Stimulated activated effector memory CD8-positive, alpha-beta T cell treated with anti-CD3 and anti-CD28 coated beads, Interleukin-12 subunit alpha, Interleukin-12 subunit beta, amount 100 ng/mL, for 72 hours (primary cell): Measurements from ENCODE around the gene TUBE1.
A peak's percentile ranks its signal among the peaks of the same experiment; 100 is the strongest.
"Not testable (repeated sequence)": the region's sequence is repeated elsewhere in the genome, so short reads cannot be mapped to it uniquely, and the experiment has no call there.

Source experiments
- ATAC-seq: fragments of 150-1000 bp; cut with Tn5 transposase; 2 replicates; pipeline ENCODE4 v1.10.0; 2021
- DNase-seq, 2 donors: peaks; one replicate each; pipeline ENCODE4 v3.0.0; 2021 to 2022; ENCODE audit warnings: low spot score in 2 of 2
- H3K27ac Mint-ChIP-seq: one replicate; pipeline ENCODE4 v1.8.0; 2022; ENCODE audit warnings: mild to moderate bottlenecking, mixed read lengths
- H3K36me3 Mint-ChIP-seq: one replicate; pipeline ENCODE4 v1.8.0; 2022; ENCODE audit warnings: mild to moderate bottlenecking, mixed read lengths
- H3K4me1 Mint-ChIP-seq: one replicate; pipeline ENCODE4 v1.8.0; 2022; ENCODE audit warnings: mixed read lengths
- H3K4me3 Mint-ChIP-seq: one replicate; pipeline ENCODE4 v1.8.0; 2022; ENCODE audit warnings: mild to moderate bottlenecking, mixed read lengths
- H3K9me3 Mint-ChIP-seq: one replicate; pipeline ENCODE4 v1.8.0; 2022; ENCODE audit warnings: mixed read lengths

TUBE1 gene

DNA sequence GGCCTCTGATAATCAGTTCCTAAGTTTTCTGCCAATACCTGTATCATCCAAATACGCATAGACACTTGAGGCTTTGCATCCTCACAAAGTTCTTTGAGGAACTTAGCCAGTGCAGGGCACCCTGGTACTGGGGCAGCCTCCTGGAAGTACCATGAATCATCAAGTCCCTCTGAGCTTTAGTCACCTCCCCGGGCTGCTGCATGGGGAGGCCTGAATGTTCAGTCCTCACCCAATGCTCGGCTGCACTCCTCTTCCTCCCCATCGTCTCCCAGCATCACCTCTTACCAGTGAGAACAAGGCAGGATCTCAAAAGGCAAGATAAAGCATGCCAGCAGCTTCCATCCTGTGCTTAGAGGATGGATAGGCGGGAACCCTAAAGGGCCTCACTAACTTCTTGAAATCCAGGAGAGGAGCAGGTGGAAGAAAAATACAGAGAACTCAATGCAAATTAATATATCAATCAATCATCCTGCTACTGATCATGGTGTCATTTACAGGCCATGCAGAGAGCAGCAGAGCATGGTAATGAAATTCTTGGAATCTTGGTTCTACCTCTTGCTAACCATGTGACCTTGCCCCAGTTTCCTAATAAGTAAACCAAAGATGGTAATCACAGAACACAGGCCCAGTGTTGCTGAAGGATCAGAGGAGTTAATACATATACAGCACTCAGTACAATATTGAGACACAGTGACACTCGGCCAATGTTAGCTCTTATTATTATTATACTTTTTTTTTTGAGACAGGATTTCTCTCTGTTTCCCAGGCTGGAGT, 38.1 kb downstream of the TUBE1 start:
- no peak overlapping the region for H3K27ac Mint-ChIP-seq
- H3K9me3 Mint-ChIP-seq = no peaks in the 10 kb centered on the region
- ATAC-seq (peak; percentile 90), DNase-seq (no peak)
- H3K4me3 Mint-ChIP-seq = no peak overlapping the region
- peaks cover 5% of the 10 kb centered on the region for H3K36me3 Mint-ChIP-seq
- peaks cover 9% of the 10 kb centered on the region for H3K4me1 Mint-ChIP-seq

DNA sequence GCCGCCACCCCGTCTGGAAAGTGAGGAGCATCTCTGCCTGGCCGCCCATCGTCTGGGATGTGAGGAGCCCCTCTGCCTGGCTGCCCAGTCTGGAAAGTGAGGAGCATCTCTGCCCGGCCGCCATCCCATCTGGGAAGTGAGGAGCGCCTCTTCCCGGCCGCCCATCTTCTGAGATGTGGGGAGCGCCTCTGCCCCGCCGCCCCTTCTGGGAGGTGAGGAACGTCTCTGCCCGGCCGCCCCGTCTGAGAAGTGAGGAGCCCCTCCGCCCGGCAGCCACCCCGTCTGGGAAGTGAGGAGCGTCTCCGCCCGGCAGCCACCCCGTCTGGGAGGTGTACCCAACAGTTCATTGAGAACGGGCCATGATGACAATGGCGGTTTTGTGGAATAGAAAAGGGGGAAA, 39.8 kb downstream of the TUBE1 start:
- not testable (repeated sequence) for H3K9me3 Mint-ChIP-seq, H3K4me3 Mint-ChIP-seq, H3K27ac Mint-ChIP-seq, DNase-seq, H3K36me3 Mint-ChIP-seq, ATAC-seq
- peaks cover 20% of the 10 kb centered on the region for H3K4me1 Mint-ChIP-seq

DNA sequence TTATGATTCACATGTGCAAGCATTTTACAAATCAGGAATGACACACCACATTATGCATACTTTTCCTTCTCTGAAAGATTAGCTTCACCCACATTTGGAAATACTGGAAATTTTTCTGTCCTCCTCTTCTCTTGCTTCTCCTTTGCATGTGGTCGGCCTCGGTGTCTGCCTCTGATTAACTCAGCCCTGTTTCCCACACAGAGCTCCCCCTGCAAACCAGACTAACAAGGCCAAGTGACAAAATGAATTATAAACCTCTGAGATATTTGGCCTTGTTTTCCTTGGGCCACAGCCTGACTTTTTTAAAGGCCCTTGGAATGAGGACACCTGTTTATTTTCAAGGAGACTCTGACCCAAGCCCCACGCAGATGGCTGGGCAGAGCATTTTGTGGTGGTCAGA, 42.4 kb downstream of the TUBE1 start:
- peaks cover 34% of the 10 kb centered on the region for H3K4me1 Mint-ChIP-seq
- DNase-seq (no peak), ATAC-seq (no peak)
- H3K4me3 Mint-ChIP-seq = no peak overlapping the region
- no peak overlapping the region for H3K27ac Mint-ChIP-seq
- peaks cover 6% of the 10 kb centered on the region for H3K36me3 Mint-ChIP-seq
- no peaks in the 10 kb centered on the region for H3K9me3 Mint-ChIP-seq

DNA sequence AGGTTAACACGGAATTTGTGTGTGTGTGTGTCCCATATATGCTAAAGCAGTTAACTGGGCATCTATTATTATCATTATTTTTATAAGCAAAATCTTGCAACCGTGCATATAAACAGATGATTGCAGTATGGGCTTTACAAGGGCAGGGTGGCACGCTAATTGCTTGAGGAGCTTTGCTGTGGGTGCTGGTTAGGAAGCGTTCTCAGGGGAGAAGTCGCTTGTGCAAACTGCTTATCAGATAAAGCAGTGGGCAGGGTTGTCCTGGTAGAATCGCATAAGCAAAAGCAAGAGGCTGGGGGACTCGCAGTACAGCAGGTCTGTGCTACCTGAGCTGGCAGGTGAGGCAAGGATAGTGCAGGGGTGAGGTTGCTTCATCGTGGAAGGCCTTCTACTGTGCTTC, 43.1 kb downstream of the TUBE1 start:
- no peak for ATAC-seq
- peaks cover 6% of the 10 kb centered on the region for H3K36me3 Mint-ChIP-seq
- peak overlapping the region; percentile 84 for H3K4me3 Mint-ChIP-seq
- H3K27ac Mint-ChIP-seq = no peak overlapping the region
- no peaks in the 10 kb centered on the region for H3K9me3 Mint-ChIP-seq
- peaks cover 32% of the 10 kb centered on the region for H3K4me1 Mint-ChIP-seq
- no peak for DNase-seq

DNA sequence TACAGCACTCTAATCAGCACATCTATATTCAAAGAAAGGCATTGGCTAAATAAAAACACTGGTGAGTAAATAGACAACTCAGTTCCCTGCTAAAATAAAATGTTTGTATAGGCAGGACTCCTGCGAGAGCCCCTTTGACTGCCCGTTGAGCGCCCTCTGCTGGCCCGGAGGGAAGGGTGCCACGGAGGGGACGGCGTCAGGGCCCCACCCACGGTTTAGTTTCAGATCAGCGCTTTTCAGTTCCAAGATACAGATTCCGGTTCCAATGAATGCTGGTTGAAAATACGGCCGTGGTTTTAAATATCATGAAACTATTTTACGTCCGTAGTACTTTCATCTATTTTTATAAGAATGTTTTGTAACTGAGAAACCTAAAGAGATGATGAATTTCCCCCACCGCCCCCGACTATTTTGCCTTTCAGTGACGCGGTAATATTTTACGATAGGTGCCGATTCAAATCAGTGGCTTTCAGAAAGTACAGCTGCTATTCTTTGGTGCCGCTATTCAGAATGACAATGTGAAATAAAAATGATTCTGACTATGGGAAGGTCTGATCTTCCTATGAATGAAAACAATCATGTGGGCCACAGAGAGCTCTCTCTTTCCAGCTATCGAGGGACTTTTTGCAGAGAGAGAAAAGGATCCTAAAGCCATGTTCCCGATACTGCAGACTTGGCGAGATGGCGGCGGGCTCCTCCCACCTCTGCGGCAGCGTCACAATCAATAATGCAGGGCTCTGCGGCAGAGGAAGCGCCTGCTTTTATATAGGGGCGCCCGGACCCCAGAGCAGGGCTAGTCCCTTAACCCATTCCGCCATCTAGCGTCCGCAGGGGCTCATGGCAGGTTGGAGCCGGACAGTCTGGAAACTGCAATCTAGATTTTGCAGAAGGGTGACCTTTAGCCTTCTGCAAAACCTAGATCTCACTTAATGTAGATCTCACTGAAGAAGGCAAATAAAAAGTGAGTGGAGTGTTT, 44.0 kb downstream of the TUBE1 start:
- Mint-ChIP-seq H3K36me3 (peaks cover 6% of the 10 kb centered on the region), H3K9me3 (no peaks in the 10 kb centered on the region), H3K4me1 (peaks cover 28% of the 10 kb centered on the region), H3K27ac (peak overlapping the region; percentile 95), H3K4me3 (peak overlapping the region; percentile 84)
- ATAC-seq (peak; percentile 95), DNase-seq (peak; percentile 91 to 98)

DNA sequence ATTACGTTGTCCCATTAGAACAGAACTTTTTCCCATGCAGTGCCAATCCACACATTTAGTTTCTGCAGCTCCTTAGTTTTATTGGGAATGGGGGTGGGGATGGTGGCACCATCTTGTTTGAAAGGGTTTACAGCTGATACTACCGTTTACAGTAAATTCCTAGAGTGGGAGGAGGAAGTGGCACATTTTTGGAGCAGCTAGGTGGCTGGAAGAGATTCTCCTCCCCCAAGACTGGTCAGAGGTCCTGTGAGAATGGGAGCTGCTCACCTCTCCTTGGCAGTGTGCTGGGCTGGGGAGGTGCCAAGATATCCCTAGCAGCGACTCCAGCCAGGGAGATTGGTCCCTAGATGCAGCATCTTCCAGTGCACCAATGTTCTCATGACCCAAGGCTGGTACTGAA, 45.7 kb downstream of the TUBE1 start:
- H3K27ac Mint-ChIP-seq = peak overlapping the region; percentile 95
- H3K9me3 Mint-ChIP-seq = no peaks in the 10 kb centered on the region
- ATAC-seq (no peak), DNase-seq (no peak)
- peaks cover 6% of the 10 kb centered on the region for H3K36me3 Mint-ChIP-seq
- H3K4me3 Mint-ChIP-seq = no peak overlapping the region
- H3K4me1 Mint-ChIP-seq = peaks cover 28% of the 10 kb centered on the region

DNA sequence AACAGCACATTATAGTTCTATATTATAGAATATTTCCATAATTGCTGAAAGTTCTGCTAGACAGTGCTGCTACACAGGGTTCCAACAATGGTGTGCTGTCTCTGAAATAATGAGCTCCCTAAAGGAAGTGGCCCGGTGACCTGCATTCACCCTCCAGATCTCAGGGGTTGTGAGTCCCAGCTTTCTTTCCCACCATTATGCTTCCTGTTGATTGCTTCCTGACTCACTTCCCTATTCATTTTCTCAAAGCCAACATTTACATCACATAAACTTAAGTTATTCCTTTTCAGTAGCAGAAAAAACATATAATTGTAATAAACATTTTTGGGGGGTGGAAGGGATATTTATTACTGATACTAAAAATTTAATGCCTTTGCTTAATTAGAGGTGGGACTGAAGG, 46.3 kb downstream of the TUBE1 start:
- Mint-ChIP-seq H3K36me3 (peaks cover 6% of the 10 kb centered on the region), H3K9me3 (no peaks in the 10 kb centered on the region), H3K4me3 (no peak overlapping the region), H3K4me1 (peaks cover 28% of the 10 kb centered on the region), H3K27ac (no peak overlapping the region)
- DNase-seq (no peak), ATAC-seq (no peak)

DNA sequence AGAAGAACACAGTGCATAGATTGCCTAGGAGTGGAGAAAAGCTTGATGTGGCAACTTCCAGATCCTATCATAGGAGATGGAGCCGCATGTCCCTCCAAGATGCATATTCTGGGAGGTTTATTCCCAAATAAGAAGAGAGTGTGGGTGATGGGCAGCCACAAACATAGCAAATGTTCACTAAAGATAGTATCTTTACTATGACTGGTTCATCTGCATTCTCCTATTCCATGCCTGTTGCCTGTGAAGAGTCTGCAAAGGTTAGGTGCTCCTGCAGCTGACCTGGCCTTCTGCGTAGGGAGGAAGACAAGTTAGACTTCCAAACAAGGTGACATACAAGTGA, 47.9 kb downstream of the TUBE1 start:
- H3K9me3 Mint-ChIP-seq = no peaks in the 10 kb centered on the region
- H3K27ac Mint-ChIP-seq = peak overlapping the region; percentile 4
- peaks cover 3% of the 10 kb centered on the region for H3K36me3 Mint-ChIP-seq
- DNase-seq (no peak), ATAC-seq (no peak)
- H3K4me1 Mint-ChIP-seq = peaks cover 32% of the 10 kb centered on the region
- H3K4me3 Mint-ChIP-seq = no peak overlapping the region

DNA sequence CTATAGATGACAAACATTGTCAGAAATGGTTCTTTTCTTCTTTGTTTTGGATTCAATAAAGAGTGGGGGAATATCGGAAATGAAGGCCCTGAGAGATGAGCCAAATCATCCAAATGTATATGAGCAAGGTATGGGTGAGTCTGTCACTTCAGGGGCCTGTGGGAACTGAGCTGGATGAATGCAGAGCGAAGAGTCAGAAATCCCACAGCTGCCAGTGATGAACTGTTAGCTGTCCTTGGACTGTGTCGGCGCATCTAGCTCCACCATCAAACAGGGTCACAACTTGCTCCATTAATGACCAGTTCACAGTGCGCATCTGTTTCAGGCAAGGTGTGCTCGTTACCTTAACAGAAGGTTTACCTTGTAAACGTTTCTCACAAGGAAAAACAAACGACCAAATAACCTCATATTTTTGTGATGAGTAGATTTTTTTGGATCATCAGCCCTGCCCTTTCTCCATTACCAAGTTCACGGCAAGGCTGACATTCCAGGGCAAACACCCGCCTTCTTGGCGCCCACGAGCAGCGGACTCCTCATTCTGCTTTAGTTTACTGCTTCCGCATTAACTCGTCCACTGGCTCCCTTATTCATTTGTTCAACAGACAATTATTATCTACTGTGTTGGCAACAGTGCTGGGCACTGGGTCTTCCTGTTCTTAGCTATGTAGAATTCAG, 48.4 kb downstream of the TUBE1 start:
- DNase-seq (no peak), ATAC-seq (no peak)
- H3K4me3 Mint-ChIP-seq = no peak overlapping the region
- peaks cover 32% of the 10 kb centered on the region for H3K4me1 Mint-ChIP-seq
- no peak overlapping the region for H3K27ac Mint-ChIP-seq
- no peaks in the 10 kb centered on the region for H3K9me3 Mint-ChIP-seq
- no peaks in the 10 kb centered on the region for H3K36me3 Mint-ChIP-seq

DNA sequence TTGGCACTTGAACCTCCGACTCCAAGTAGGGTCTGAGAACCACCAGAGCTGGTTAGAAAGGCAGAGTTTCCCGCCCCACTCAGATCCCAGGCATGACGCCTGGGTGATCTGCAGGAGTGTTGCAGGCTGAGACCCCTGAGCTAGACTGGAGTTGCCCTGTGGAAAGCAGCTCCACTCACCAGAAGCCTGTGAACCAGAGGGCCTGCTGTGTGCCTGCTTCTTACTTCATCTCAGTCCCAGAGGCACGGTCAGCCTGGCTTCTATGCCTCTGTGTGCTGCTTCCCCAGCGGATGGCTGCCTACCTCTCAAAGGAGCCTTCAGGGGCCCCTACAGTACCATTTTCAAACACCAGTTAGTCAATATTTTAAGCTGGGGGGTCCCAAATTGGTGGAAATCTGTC, 49.0 kb downstream of the TUBE1 start:
- H3K4me1 Mint-ChIP-seq = peaks cover 34% of the 10 kb centered on the region
- DNase-seq (no peak), ATAC-seq (no peak)
- H3K9me3 Mint-ChIP-seq = no peaks in the 10 kb centered on the region
- H3K36me3 Mint-ChIP-seq = no peaks in the 10 kb centered on the region
- no peak overlapping the region for H3K27ac Mint-ChIP-seq
- no peak overlapping the region for H3K4me3 Mint-ChIP-seq

DNA sequence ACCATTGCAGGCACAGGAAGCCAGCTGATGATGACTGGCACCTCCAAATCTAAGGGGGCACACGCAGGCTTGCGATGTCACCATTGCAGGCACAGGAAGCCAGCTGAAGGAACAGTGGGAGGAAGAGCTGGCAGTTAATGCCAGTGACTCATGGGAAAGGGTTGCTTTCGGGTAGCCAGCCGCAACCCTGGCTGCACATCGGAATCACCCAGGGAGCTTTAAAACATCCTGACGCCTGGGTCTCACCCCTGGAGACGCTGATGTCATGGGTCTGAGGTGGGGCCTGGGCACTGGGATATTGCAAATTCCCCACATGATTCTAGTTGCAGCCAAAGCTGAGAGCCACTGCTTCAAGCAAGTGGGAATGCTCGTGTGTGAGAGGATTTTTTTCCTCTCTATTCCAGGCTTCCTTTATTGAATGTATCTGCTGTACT, 49.5 kb downstream of the TUBE1 start:
- H3K36me3 Mint-ChIP-seq = no peaks in the 10 kb centered on the region
- ATAC-seq (no peak), DNase-seq (no peak)
- H3K27ac Mint-ChIP-seq = no peak overlapping the region
- no peaks in the 10 kb centered on the region for H3K9me3 Mint-ChIP-seq
- no peak overlapping the region for H3K4me3 Mint-ChIP-seq
- peaks cover 34% of the 10 kb centered on the region for H3K4me1 Mint-ChIP-seq

DNA sequence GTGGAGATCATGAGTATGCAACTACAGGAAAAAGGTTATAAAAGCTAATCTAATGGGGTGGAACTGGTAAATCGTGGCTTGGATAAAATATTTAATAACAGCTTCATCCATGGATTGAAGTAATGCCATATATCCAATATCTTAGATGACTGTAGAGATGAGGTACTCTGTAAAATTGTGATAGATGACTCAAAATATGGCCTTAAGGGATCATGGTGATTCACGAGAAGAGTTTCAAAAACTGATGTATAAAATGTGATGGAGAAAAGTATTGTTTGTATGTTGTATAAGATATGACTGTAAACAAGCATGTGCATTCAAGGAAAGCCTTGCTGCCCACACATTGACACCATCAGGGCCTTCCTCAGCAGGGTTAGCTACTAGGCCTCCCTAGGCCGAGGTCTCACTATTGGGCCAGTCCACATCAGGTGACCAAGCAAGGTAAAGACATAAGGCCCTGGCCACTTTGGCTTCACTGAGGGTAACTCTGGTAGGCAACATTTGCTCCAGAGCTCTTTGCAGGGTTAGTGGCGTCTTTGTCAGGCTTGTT, 51.1 kb downstream of the TUBE1 start:
- ATAC-seq (peak; percentile 64), DNase-seq (no peak)
- Mint-ChIP-seq H3K36me3 (no peaks in the 10 kb centered on the region), H3K4me1 (peaks cover 18% of the 10 kb centered on the region), H3K9me3 (no peaks in the 10 kb centered on the region), H3K4me3 (no peak overlapping the region), H3K27ac (no peak overlapping the region)

DNA sequence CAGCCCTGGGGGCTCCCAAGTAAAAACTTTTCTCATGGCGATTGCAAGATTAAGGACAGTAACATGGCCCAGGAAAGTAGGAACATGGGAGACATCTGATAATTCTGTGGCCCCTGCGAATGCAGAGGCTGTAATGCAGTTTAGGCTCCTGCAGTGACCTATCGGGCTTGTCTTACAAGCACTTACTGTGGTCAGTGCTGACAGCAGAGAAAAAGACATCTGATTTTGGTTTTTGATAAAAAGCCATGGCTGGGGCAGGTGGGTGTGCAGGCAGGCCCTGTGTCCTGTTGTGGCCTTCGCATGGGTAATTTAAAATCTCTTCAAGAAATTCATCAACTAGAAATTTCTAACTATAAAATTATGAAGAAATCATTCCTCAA, 52.7 kb downstream of the TUBE1 start:
- Mint-ChIP-seq H3K36me3 (no peaks in the 10 kb centered on the region), H3K9me3 (no peaks in the 10 kb centered on the region), H3K4me1 (peaks cover 31% of the 10 kb centered on the region), H3K27ac (no peak overlapping the region), H3K4me3 (no peak overlapping the region)
- DNase-seq (no peak), ATAC-seq (no peak)

DNA sequence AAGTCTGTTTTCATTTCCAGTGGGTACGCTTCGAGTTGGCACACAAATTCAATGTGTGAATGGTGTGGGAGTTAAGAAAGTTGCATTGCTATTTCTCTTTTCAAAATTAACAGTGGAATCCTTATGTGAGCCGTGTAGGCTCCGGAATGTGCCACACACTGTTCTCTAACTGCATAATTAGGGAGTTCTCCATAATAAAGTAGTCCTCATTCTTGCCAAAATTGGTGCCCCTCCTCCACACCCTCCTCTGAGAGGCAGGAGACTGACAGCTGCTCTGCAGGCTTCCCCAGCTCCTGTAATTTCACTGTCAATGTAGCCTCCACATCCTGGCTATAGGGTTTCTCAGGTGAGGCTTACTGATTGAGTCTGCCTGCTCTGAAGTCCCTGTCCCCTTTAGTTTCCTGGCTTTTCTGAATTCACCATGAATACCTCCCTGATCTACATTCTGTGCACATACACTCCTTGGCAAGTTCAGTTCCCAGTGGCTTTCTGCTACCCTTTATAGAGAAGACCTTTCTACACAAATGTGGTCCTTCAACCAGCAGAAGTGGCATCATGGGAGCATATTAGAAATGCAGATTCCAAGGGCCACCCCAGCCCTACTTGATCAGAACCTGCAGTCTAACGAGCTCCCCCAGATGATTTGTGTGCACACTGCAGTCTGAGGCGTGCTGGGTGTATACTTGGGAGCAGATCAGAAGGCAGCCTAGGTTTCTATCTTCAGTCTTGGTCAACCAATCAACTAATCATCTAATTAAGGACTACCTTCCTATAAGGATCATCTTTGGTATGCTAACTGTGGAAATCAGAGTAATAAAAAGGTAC, 53.3 kb downstream of the TUBE1 start:
- Mint-ChIP-seq H3K36me3 (no peaks in the 10 kb centered on the region), H3K4me3 (no peak overlapping the region), H3K27ac (peak overlapping the region; percentile 5), H3K4me1 (peaks cover 37% of the 10 kb centered on the region), H3K9me3 (no peaks in the 10 kb centered on the region)
- DNase-seq = no peak
- no peak for ATAC-seq
